ENCODE measurements around the gene PDCD6IP. TPM values are rescaled to one million over a fixed set of nuclear protein-coding genes. Genes with fewer than 3 reads are reported as not detected.
A peak's percentile ranks its signal among the peaks of the same experiment; 100 is the strongest.

PDCD6IP gene
- total RNA-seq, 4 donors from 2014 or later: 151 to 290 (median 186) TPM

DNA sequence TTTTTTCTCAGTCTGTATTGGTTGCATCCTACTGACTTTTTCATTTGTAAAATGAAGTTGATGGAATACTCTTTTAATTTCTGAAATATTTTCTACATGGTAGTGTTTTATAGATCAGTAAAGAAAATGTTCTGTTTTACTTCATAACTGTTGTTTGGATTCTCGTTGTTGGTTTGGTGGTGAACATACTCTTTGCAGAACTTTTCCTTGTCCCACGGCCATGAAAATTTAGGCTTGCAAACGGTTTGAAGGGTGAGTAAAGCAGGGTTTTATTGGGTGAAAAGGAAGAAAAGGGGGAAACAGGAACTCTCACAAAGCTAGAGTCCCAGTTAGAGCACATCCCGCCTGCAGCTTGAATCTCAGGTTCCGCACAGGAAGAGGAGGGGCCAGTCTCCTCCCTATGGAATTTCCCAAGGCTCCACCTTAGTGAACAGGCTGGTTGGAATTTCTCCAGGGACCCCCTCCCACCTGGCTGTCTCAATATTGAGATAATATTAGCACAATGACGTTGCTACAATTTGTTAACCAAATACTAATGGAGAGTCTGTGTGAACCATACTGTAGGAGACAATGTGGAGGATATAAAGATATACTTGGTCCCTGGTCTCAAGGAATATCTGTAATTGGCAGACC, 5.6 kb downstream of the PDCD6IP start:
- Histone ChIP-seq H3K4me3 (no peak overlapping the region), H3K27me3 (no peaks in the 10 kb centered on the region), H3K9me3 (no peaks in the 10 kb centered on the region), H3K36me3 (peaks cover 0 to 12% of the 10 kb centered on the region in 2 donors), H3K4me1 (peaks cover 0 to 68% (median 13%) of the 10 kb centered on the region in 3 donors), H3K27ac (no peak overlapping the region)
- TF ChIP-seq POLR2A (IDR thresholded peaks at IDR 0.05) (no peak), POLR2AphosphoS5 (IDR thresholded peaks at IDR 0.05) (no peak), EP300 (IDR thresholded peaks at IDR 0.05) (no peak), CTCF (IDR thresholded peaks at IDR 0.05) (no peak)
- ATAC-seq: no peak
- WGBS, 2 donors (ENCODE audit: low coverage in 1 of 2): 74 to 78% methylated on average over 3 of the region's 6 CpGs

DNA sequence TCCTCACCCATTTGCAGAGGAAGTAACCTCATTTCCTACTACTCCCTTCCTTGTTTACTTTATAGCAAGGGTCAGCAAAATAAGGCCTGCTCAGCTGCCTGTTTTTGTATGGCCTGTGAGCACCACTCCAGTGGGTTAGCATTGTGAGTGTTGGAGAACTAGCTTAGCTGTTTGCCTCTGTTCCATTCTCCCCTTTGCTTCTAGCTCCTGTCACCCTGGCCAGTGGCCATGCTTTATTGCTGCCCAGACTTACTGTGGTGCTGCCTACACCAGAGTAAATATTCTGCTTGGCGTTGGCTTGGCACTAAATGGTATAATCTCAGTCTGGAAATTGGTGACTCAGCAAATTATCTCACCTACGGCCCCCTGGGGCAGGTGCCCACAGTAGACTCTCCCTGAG, 8.8 kb downstream of the PDCD6IP start:
- H3K4me1 ChIP-seq: peaks cover 0 to 65% (median 12%) of the 10 kb centered on the region in 3 donors
- 88% methylated on average over 2 of the region's 2 CpGs; no CpG with 5 or more reads in 1 of the 2 donors for WGBS, 2 donors (ENCODE audit: low coverage in 1 of 2)

GRCh38 chr3:33808559-33808958, 10.1 kb downstream of the PDCD6IP start:
- H3K27ac ChIP-seq: no peak overlapping the region
- no peak overlapping the region for H3K4me3 ChIP-seq
- no peak for ATAC-seq
- 84 to 86% methylated on average over 5 of the region's 5 CpGs for WGBS, 2 donors (ENCODE audit: low coverage in 1 of 2)
- H3K27me3 ChIP-seq: no peaks in the 10 kb centered on the region
- H3K9me3 ChIP-seq: no peaks in the 10 kb centered on the region
- peaks cover 0 to 13% of the 10 kb centered on the region in 2 donors for H3K36me3 ChIP-seq
- H3K4me1 ChIP-seq: peaks cover 0 to 59% (median 12%) of the 10 kb centered on the region in 3 donors
- TF ChIP-seq CTCF (IDR thresholded peaks at IDR 0.05) (no peak), EP300 (IDR thresholded peaks at IDR 0.05) (no peak), POLR2AphosphoS5 (IDR thresholded peaks at IDR 0.05) (no peak), POLR2A (IDR thresholded peaks at IDR 0.05) (no peak)

More for the DNA sequence above, 8.8 kb downstream of the PDCD6IP start:
- TF ChIP-seq EP300 (IDR thresholded peaks at IDR 0.05): no peak
- no peak for TF ChIP-seq CTCF (IDR thresholded peaks at IDR 0.05)
- TF ChIP-seq POLR2A (IDR thresholded peaks at IDR 0.05): no peak
- TF ChIP-seq POLR2AphosphoS5 (IDR thresholded peaks at IDR 0.05): no peak
- H3K9me3 ChIP-seq: no peaks in the 10 kb centered on the region
- no peak overlapping the region for H3K4me3 ChIP-seq
- peaks cover 0 to 16% of the 10 kb centered on the region in 2 donors for H3K36me3 ChIP-seq
- ATAC-seq: no peak
- H3K27ac ChIP-seq: peak overlapping the region in 1 of 4 donors; percentile 8
- no peaks in the 10 kb centered on the region for H3K27me3 ChIP-seq

DNA sequence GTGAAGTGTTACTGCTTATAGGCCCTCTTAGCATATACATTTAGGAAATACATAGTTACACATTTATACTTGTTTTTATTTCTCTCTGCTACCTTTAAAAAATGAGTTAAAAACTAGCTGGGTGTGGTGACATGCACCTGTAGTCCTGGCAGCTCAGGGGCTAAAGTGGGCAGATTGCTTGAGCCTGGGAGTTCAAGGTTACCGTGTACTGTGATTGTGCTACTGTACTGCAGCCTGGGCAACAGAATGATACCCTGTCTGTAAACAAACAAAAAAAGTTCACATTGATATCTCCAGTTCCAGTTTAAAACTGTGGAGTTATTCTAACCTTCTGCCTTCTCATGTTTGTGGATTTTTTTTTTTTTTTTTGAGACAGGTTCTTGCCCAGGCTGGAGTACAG, 12.1 kb downstream of the PDCD6IP start:
- Histone ChIP-seq H3K9me3 (no peaks in the 10 kb centered on the region), H3K4me1 (peaks cover 0 to 54% (median 12%) of the 10 kb centered on the region in 3 donors), H3K4me3 (no peak overlapping the region), H3K27ac (no peak overlapping the region), H3K36me3 (peaks cover 0 to 16% of the 10 kb centered on the region in 2 donors), H3K27me3 (no peaks in the 10 kb centered on the region)
- no peak for TF ChIP-seq POLR2AphosphoS5 (IDR thresholded peaks at IDR 0.05)
- no peak for TF ChIP-seq EP300 (IDR thresholded peaks at IDR 0.05)
- TF ChIP-seq CTCF (IDR thresholded peaks at IDR 0.05): no peak
- no peak for TF ChIP-seq POLR2A (IDR thresholded peaks at IDR 0.05)
- 75% methylated on average over 1 of the region's 1 CpG; no CpG with 5 or more reads in 1 of the 2 donors for WGBS, 2 donors (ENCODE audit: low coverage in 1 of 2)
- ATAC-seq: no peak

DNA sequence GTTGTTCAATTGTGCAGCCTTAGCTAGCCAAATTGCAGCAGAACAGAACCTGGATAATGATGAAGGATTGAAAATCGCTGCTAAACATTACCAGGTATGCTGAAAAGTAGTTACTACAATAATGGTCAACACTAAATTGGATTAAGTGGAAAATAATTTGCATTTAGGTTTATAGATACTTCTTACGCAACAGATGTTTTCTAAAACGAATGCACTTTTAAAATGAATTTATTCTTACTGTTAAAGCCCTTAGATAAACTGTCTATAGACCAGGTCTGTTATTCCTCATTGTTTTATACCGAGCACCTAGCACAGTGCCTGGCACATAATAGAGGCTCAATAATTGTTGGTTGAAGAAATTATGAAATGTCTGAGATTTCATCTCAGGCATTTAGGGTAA, 23.6 kb downstream of the PDCD6IP start:
- H3K4me1 ChIP-seq: no peaks in the 10 kb centered on the region
- WGBS, 2 donors (ENCODE audit: low coverage in 1 of 2): 86 to 89% methylated on average over 4 of the region's 4 CpGs
- H3K27me3 ChIP-seq: no peaks in the 10 kb centered on the region
- H3K4me3 ChIP-seq: no peak overlapping the region
- no peak overlapping the region for H3K27ac ChIP-seq
- TF ChIP-seq CTCF (IDR thresholded peaks at IDR 0.05) (no peak), EP300 (IDR thresholded peaks at IDR 0.05) (no peak), POLR2A (IDR thresholded peaks at IDR 0.05) (no peak), POLR2AphosphoS5 (IDR thresholded peaks at IDR 0.05) (no peak)
- H3K36me3 ChIP-seq: peaks cover 3 to 66% of the 10 kb centered on the region in 2 donors
- no peaks in the 10 kb centered on the region for H3K9me3 ChIP-seq
- no peak for ATAC-seq
